HG02970 (cell line): ENCODE results near the gene GLT8D2.
A peak's percentile ranks its signal among the peaks of the same experiment; 100 is the strongest.

Experiments used
- ATAC-seq: cut with Tn5 transposase; IDR thresholded peaks from one replicate; pipeline ENCODE4 v1.9.1; 2021; ENCODE audit warnings: mild to moderate bottlenecking, moderate library complexity, moderate number of reproducible peaks; ENCODE audit not compliant: unreplicated experiment, low FRiP score

Gene GLT8D2

GRCh38 chr12:104049903-104050356 is at the start of gene GLT8D2:
Gene GLT8D2 (minus strand): TSS chr12:104050187. CDS start chr12:104019648, 30,539 bp downstream.
- no peak for ATAC-seq

GRCh38 chr12:104097954-104098353 is 48.0 kb upstream of the GLT8D2 start:
- no peak for ATAC-seq

- ATAC-seq = no peak
Observed at GRCh38 chr12:104095289-104095688, 45.3 kb upstream of the GLT8D2 start.

- no peak for ATAC-seq
Observed at GRCh38 chr12:104094284-104094683, 44.3 kb upstream of the GLT8D2 start.

GRCh38 chr12:104091136-104091535 is 41.1 kb upstream of the GLT8D2 start:
- no peak for ATAC-seq

- ATAC-seq = no peak
Observed at GRCh38 chr12:104090685-104091084, 40.7 kb upstream of the GLT8D2 start.

- no peak for ATAC-seq
Observed at GRCh38 chr12:104083769-104084475, 33.9 kb upstream of the GLT8D2 start.

GRCh38 chr12:104080764-104081163 is 30.8 kb upstream of the GLT8D2 start:
- ATAC-seq = no peak

- no peak for ATAC-seq
Observed at GRCh38 chr12:104079024-104079423, 29.0 kb upstream of the GLT8D2 start.

GRCh38 chr12:104073699-104074098 is 23.7 kb upstream of the GLT8D2 start:
- ATAC-seq = no peak

GRCh38 chr12:104072099-104072498 is 22.1 kb upstream of the GLT8D2 start:
- ATAC-seq = no peak

- ATAC-seq = peak; percentile 14
Observed at GRCh38 chr12:104064842-104065427, 14.9 kb upstream of the GLT8D2 start.

GRCh38 chr12:104064031-104064841 is 14.2 kb upstream of the GLT8D2 start, which contains the start of gene HCFC2:
Gene HCFC2 (plus strand): TSS chr12:104064531. CDS start chr12:104064561, 30 bp downstream.
- peak; percentile 90 for ATAC-seq

- peak; percentile 22 for ATAC-seq
Observed at GRCh38 chr12:104063712-104064030, 13.7 kb upstream of the GLT8D2 start.

GRCh38 chr12:104060791-104061190 is 10.8 kb upstream of the GLT8D2 start:
- no peak for ATAC-seq

- no peak for ATAC-seq
Observed at GRCh38 chr12:104059963-104060362, 10.0 kb upstream of the GLT8D2 start.

- no peak for ATAC-seq
Observed at GRCh38 chr12:104058802-104059201, 8.8 kb upstream of the GLT8D2 start.

GRCh38 chr12:104057771-104058197 is 7.8 kb upstream of the GLT8D2 start:
- ATAC-seq = no peak

- ATAC-seq = no peak
Observed at GRCh38 chr12:104056419-104056972, 6.5 kb upstream of the GLT8D2 start.

GRCh38 chr12:104055686-104056388 is 5.8 kb upstream of the GLT8D2 start:
- no peak for ATAC-seq
